ENCODE measurements around the gene PLB1.

- TF ChIP-seq EZH2phosphoT487 (IDR thresholded peaks at IDR 0.05; ENCODE audit: insufficient read depth, low read depth): no peak
- TF ChIP-seq EZH2 (IDR thresholded peaks at IDR 0.05; ENCODE audit: insufficient read depth, poor library complexity, severe bottlenecking): no peak
These were observed 128.6 kb downstream of the PLB1 start for GRCh38 chr2:28624436-28624792.
